ENCODE measurements around the gene WDR90. TPM values are rescaled to one million over a fixed set of nuclear protein-coding genes. Genes with fewer than 3 reads are reported as not detected.

Gene WDR90
- total RNA-seq, 5 donors from 2014 or later (not counting 1 experiment from before 2014, with no cell fraction given): 19.7 to 35.7 (median 23.4) TPM

- Mint-ChIP-seq H3K36me3 (no peaks in the 10 kb centered on the region), H3K27me3 (peaks cover 25 to 51% of the 10 kb centered on the region in 2 donors), H3K27ac (no peak overlapping the region), H3K9me3 (no peaks in the 10 kb centered on the region), H3K4me3 (no peak overlapping the region), H3K4me1 (peaks cover 0 to 13% (median 3%) of the 10 kb centered on the region in 3 donors)
- no peak for DNase-seq
- POLR2A ChIA-PET: no interaction called here
- no peaks in the 10 kb centered on the region for H3K36me3 ChIP-seq (ENCODE audit: control insufficient read depth in 2 of 2, extremely low read depth in 1 of 2, insufficient read depth in 1 of 2, low read length in 1 of 2)
- H3K9me3 ChIP-seq: no peaks in the 10 kb centered on the region
- CTCF ChIA-PET: no interaction called here
- no peak for ATAC-seq (replicated peaks in 1 of 4)
- H3K27ac ChIP-seq (ENCODE audit: low read length): no peak overlapping the region
- 82% methylated on average over 3 of the region's 4 CpGs for WGBS (ENCODE audit: insufficient coverage)
- H3K27me3 ChIP-seq (replicated peaks in 1 of 2; ENCODE audit: control insufficient read depth in 2 of 2, extremely low read depth in 1 of 2, insufficient read depth in 2 of 2, low read length in 1 of 2): peaks cover 8 to 78% of the 10 kb centered on the region in 2 experiments
- H3K4me3 ChIP-seq (ENCODE audit: control insufficient read depth in 1 of 2, extremely low read depth in 1 of 2, low read length in 1 of 2): no peak overlapping the region
- peaks cover 0 to 23% of the 10 kb centered on the region in 2 experiments for H3K4me1 ChIP-seq (ENCODE audit: control insufficient read depth in 1 of 2, extremely low read depth in 1 of 2, insufficient read depth in 2 of 2, low read length in 2 of 2)
Measured at GRCh38 chr16:708959-709358, 59.8 kb downstream of the WDR90 start.

GRCh38 chr16:709566-710499, 60.7 kb downstream of the WDR90 start:
- DNase-seq: no peak
- no peaks in the 10 kb centered on the region for H3K36me3 Mint-ChIP-seq
- no peaks in the 10 kb centered on the region for H3K9me3 ChIP-seq
- ChIA-PET POLR2A (no interaction called here), CTCF (interaction anchor here in 1 of 2 donors (2.1 kb wide), 1 partner anchor 15 kb away, joined by 5 read pairs; no protein-coding TSS in a partner anchor)
- peaks cover 25 to 49% of the 10 kb centered on the region in 2 donors for H3K27me3 Mint-ChIP-seq
- ATAC-seq (replicated peaks in 1 of 4): no peak
- no peaks in the 10 kb centered on the region for H3K9me3 Mint-ChIP-seq
- H3K27me3 ChIP-seq (replicated peaks in 1 of 2; ENCODE audit: control insufficient read depth in 2 of 2, extremely low read depth in 1 of 2, insufficient read depth in 2 of 2, low read length in 1 of 2): peaks cover 8 to 77% of the 10 kb centered on the region in 2 experiments
- WGBS (ENCODE audit: insufficient coverage): 46% methylated on average over 26 of the region's 30 CpGs
- peaks cover 0 to 28% of the 10 kb centered on the region in 2 experiments for H3K4me1 ChIP-seq (ENCODE audit: control insufficient read depth in 1 of 2, extremely low read depth in 1 of 2, insufficient read depth in 2 of 2, low read length in 2 of 2)
- H3K27ac ChIP-seq (ENCODE audit: low read length): no peak overlapping the region
- H3K4me3 Mint-ChIP-seq: no peak overlapping the region
- H3K4me1 Mint-ChIP-seq: peaks cover 0 to 15% (median 3%) of the 10 kb centered on the region in 3 donors
- H3K4me3 ChIP-seq (ENCODE audit: control insufficient read depth in 1 of 2, extremely low read depth in 1 of 2, low read length in 1 of 2): no peak overlapping the region
- H3K36me3 ChIP-seq (ENCODE audit: control insufficient read depth in 2 of 2, extremely low read depth in 1 of 2, insufficient read depth in 1 of 2, low read length in 1 of 2): no peaks in the 10 kb centered on the region
- H3K27ac Mint-ChIP-seq: no peak overlapping the region

DNA sequence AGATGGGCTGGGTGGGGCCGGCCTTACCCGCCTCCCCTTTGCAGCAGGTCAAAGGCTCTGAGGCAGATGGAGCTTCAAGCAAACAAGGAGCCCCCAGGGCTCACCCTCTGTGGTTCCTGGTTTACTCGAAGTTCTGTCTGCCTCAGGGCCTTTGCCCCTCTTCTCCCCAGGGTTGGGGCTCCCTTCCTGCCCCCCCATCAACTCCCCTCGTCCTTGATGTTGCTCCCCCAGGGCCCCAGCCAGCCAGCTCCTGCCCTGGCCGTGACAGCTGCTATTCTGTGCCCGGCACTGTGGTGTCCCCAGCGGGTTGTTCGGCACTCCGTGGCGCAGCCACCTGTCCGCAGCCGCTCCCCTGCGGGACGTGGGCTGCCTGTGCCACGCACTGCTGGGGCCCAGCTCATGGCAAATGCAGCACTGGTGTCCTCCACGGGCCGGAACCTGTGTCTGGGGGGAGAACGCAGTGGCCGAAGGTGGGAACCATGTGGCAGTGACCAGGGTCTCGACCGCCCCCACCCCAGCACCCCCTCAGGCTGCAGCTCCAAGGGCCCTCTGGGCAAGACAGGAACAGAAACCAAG, 61.4 kb downstream of the WDR90 start:
- peaks cover 8 to 74% of the 10 kb centered on the region in 2 experiments for H3K27me3 ChIP-seq (replicated peaks in 1 of 2; ENCODE audit: control insufficient read depth in 2 of 2, extremely low read depth in 1 of 2, insufficient read depth in 2 of 2, low read length in 1 of 2)
- Mint-ChIP-seq H3K27ac (no peak overlapping the region), H3K4me1 (peaks cover 0 to 15% (median 3%) of the 10 kb centered on the region in 3 donors), H3K4me3 (no peak overlapping the region), H3K36me3 (no peaks in the 10 kb centered on the region), H3K27me3 (peaks cover 25 to 49% of the 10 kb centered on the region in 2 donors), H3K9me3 (no peaks in the 10 kb centered on the region)
- H3K4me3 ChIP-seq (ENCODE audit: control insufficient read depth in 1 of 2, extremely low read depth in 1 of 2, low read length in 1 of 2): no peak overlapping the region
- H3K36me3 ChIP-seq (ENCODE audit: control insufficient read depth in 2 of 2, extremely low read depth in 1 of 2, insufficient read depth in 1 of 2, low read length in 1 of 2): no peaks in the 10 kb centered on the region
- H3K27ac ChIP-seq (ENCODE audit: low read length): no peak overlapping the region
- 73% methylated on average over 18 of the region's 21 CpGs for WGBS (ENCODE audit: insufficient coverage)
- ATAC-seq (replicated peaks in 1 of 4) (no peak), DNase-seq (no peak)
- ChIA-PET POLR2A (no interaction called here), CTCF (interaction anchor here in 1 of 2 donors (2.1 kb wide), 1 partner anchor 15 kb away, joined by 5 read pairs; no protein-coding TSS in a partner anchor)
- H3K9me3 ChIP-seq: no peaks in the 10 kb centered on the region
- H3K4me1 ChIP-seq (ENCODE audit: control insufficient read depth in 1 of 2, extremely low read depth in 1 of 2, insufficient read depth in 2 of 2, low read length in 2 of 2): peaks cover 0 to 25% of the 10 kb centered on the region in 2 experiments

- 74% methylated on average over 11 of the region's 12 CpGs for WGBS (ENCODE audit: insufficient coverage)
Measured at GRCh38 chr16:711084-711483, 61.9 kb downstream of the WDR90 start.

DNA sequence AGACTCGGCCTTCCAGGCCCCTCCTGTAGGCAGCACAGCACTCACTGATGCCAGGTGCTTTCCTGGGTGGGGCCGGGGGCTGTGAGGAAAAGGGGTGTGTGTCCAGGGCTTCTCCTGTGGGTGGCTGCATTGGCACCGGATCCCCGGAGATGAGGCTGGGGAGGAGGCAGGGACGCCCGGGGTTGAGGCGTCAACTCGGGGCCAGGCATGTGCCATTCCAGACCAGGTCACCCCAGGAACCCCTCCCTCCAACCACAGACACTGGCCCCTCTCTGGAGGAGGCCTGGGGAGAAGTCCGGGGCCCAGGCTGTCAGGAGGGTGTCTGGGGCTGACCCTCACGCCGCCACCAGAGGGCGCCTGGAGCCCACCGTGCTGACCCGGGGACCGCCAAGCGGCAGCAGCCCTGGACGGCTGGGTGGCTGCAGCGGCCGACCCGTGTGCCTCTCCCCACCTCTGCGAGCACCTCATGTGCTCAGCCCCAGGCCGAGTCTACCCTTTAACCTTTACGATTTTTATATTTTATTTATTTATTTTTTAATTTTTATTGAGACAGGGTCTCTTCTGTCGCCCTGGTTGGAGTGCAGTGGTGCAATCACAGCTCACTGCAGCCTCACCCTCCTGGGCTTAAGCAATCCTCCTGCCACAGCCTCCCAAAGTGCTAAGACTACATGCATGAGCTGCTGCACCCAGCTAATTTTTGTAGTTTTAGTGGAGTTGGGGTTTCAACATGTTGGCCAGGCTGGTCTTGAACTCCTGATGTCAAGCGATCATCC, 62.6 kb downstream of the WDR90 start:
- no peak overlapping the region for H3K27ac ChIP-seq (ENCODE audit: low read length)
- no peak overlapping the region for H3K4me3 Mint-ChIP-seq
- H3K9me3 Mint-ChIP-seq: no peaks in the 10 kb centered on the region
- DNase-seq (peak; percentile 40 to 89 (median 67)), ATAC-seq (replicated peaks in 1 of 4) (peak; percentile 41 to 55 (median 44))
- H3K4me1 ChIP-seq (ENCODE audit: control insufficient read depth in 1 of 2, extremely low read depth in 1 of 2, insufficient read depth in 2 of 2, low read length in 2 of 2): peaks cover 0 to 28% of the 10 kb centered on the region in 2 experiments
- peaks cover 23 to 48% of the 10 kb centered on the region in 2 donors for H3K27me3 Mint-ChIP-seq
- H3K9me3 ChIP-seq: no peaks in the 10 kb centered on the region
- peaks cover 8 to 76% of the 10 kb centered on the region in 2 experiments for H3K27me3 ChIP-seq (replicated peaks in 1 of 2; ENCODE audit: control insufficient read depth in 2 of 2, extremely low read depth in 1 of 2, insufficient read depth in 2 of 2, low read length in 1 of 2)
- no peaks in the 10 kb centered on the region for H3K36me3 Mint-ChIP-seq
- CTCF ChIA-PET: interaction anchor here (0.8 to 2.1 kb wide), 6 partner anchors 9 to 391 kb away, joined by 3 to 5 read pairs (median 4); partner anchors contain the start of genes ANTKMT (in 1 of the 2), CCDC78 (in 1 of the 2), CHTF18 (in 1 of the 2) and RPUSD1 (in 1 of the 2)
- POLR2A ChIA-PET: no interaction called here
- no peaks in the 10 kb centered on the region for H3K36me3 ChIP-seq (ENCODE audit: control insufficient read depth in 2 of 2, extremely low read depth in 1 of 2, insufficient read depth in 1 of 2, low read length in 1 of 2)
- no peak overlapping the region for H3K27ac Mint-ChIP-seq
- H3K4me1 Mint-ChIP-seq: peaks cover 6 to 16% (median 7%) of the 10 kb centered on the region in 3 donors
- no peak overlapping the region for H3K4me3 ChIP-seq (ENCODE audit: control insufficient read depth in 1 of 2, extremely low read depth in 1 of 2, low read length in 1 of 2)
- 10% methylated on average over 8 of the region's 25 CpGs for WGBS (ENCODE audit: insufficient coverage)

More at GRCh38 chr16:711084-711483, 61.9 kb downstream of the WDR90 start:
- Histone ChIP-seq H3K4me1 (ENCODE audit: control insufficient read depth in 1 of 2, extremely low read depth in 1 of 2, insufficient read depth in 2 of 2, low read length in 2 of 2) (peaks cover 0 to 28% of the 10 kb centered on the region in 2 experiments), H3K9me3 (no peaks in the 10 kb centered on the region), H3K27ac (ENCODE audit: low read length) (no peak overlapping the region), H3K27me3 (replicated peaks in 1 of 2; ENCODE audit: control insufficient read depth in 2 of 2, extremely low read depth in 1 of 2, insufficient read depth in 2 of 2, low read length in 1 of 2) (peaks cover 8 to 76% of the 10 kb centered on the region in 2 experiments), H3K4me3 (ENCODE audit: control insufficient read depth in 1 of 2, extremely low read depth in 1 of 2, low read length in 1 of 2) (no peak overlapping the region), H3K36me3 (ENCODE audit: control insufficient read depth in 2 of 2, extremely low read depth in 1 of 2, insufficient read depth in 1 of 2, low read length in 1 of 2) (no peaks in the 10 kb centered on the region)
- DNase-seq (no peak), ATAC-seq (replicated peaks in 1 of 4) (no peak)
- H3K9me3 Mint-ChIP-seq: no peaks in the 10 kb centered on the region
- POLR2A ChIA-PET: no interaction called here
- CTCF ChIA-PET: interaction anchor here in 1 of 2 donors (2.1 kb wide), 1 partner anchor 16 kb away, joined by 5 read pairs; no protein-coding TSS in a partner anchor
- H3K36me3 Mint-ChIP-seq: no peaks in the 10 kb centered on the region
- no peak overlapping the region for H3K4me3 Mint-ChIP-seq
- no peak overlapping the region for H3K27ac Mint-ChIP-seq
- peaks cover 25 to 49% of the 10 kb centered on the region in 2 donors for H3K27me3 Mint-ChIP-seq
- peaks cover 3 to 18% (median 5%) of the 10 kb centered on the region in 3 donors for H3K4me1 Mint-ChIP-seq
